Heart right ventricle (tissue), 16 donors: ENCODE measurements around the gene RC3H1. TPM values are rescaled to one million over a fixed set of nuclear protein-coding genes. Genes with fewer than 3 reads are reported as not detected.
A peak's percentile ranks its signal among the peaks of the same experiment; 100 is the strongest.

Experiments
- ATAC-seq, 8 donors: fragments of 200-7000 bp; cut with Tn5 transposase; one replicate each; pipeline ENCODE4 v1.9.1; 2020; ENCODE audit warnings: mild to moderate bottlenecking in 8 of 8, moderate library complexity in 8 of 8, moderate number of reproducible peaks in 1 of 8
- DNase-seq, 2 donors: peaks; one replicate each; pipeline ENCODE4 v3.0.0-alpha.2; 2020
- H3K27ac ChIP-seq, 10 donors: fragments of 200-600 bp; sonication (generic) in 2 of 10; one replicate each; pipeline versions ENCODE4 v1.5.0 to v1.8.0; 2020 to 2022; ENCODE audit warnings: mild to moderate bottlenecking in 3 of 10
- H3K27me3 ChIP-seq, 7 donors: fragments of 200-600 bp; one replicate each; pipeline ENCODE4 v1.8.0; 2021 to 2022; ENCODE audit warnings: mild to moderate bottlenecking in 2 of 7
- H3K36me3 ChIP-seq, 9 donors: fragments of 200-600 bp; sonication (generic) in 1 of 9; one replicate each; pipeline versions ENCODE4 v1.5.0 to v1.8.0; 2020 to 2022; ENCODE audit warnings: mild to moderate bottlenecking in 2 of 9
- H3K4me1 ChIP-seq, 9 donors: fragments of 200-600 bp; sonication (generic) in 1 of 9; one replicate each; pipeline versions ENCODE4 v1.5.0 to v1.8.0; 2020 to 2022; ENCODE audit warnings: mild to moderate bottlenecking in 4 of 9
- H3K4me3 ChIP-seq, 10 donors: fragments of 200-600 bp; sonication (generic) in 2 of 10; one replicate each; pipeline versions ENCODE4 v1.5.0 to v1.8.0; 2020 to 2022; ENCODE audit warnings: mild to moderate bottlenecking in 7 of 10, moderate library complexity in 2 of 10
- H3K9me3 ChIP-seq, 11 donors: fragments of 200-600 bp in 10 of 11; sonication (generic) in 2 of 11; one replicate each; pipeline versions ENCODE4 v1.5.0 to v1.8.0; 2013 to 2022; ENCODE audit warnings: mild to moderate bottlenecking in 2 of 11, control low read depth in 1 of 11, moderate library complexity in 1 of 11
- WGBS, 2 donors: extraction: QIAGEN DNeasy Blood & Tissue Kit; methylation state at CpG; one replicate each; pipeline ENCODE4 v1.1.7; 2013; ENCODE audit warnings: inconsistent platforms in 1 of 2; 5-methylcytosine and 5-hydroxymethylcytosine counted together
- intact Hi-C, 10 donors: fragments of 100-400 bp; cut with DNase I; formaldehyde crosslinking; loops; one replicate each; pipeline versions ENCODE4 v1.11.1 to v1.14.2; 2022
- polyA plus RNA-seq, 2 donors: library from polyadenylated mRNA; stranded (reverse); fragments of 200-250 nt; gene quantifications; one replicate each; pipeline ENCODE4 v1.2.3, GENCODE V29; 2013
- total RNA-seq, 10 donors: library from RNA; stranded (reverse); fragmentation: NEBNext Ultra II Directional in 3 of 10; extraction: Animal tissue kit (Norgen Biotek cat#: 25700) in 3 of 10; gene quantifications; one replicate each; pipeline versions ENCODE4 v1.2.1 to v1.2.4, GENCODE V29; 2021 to 2023
- TF ChIP-seq, protein P1 (sequence below), 9 donors: fragments of 200-600 bp; sonication (generic) in 2 of 9; IDR thresholded peaks; one replicate each; pipeline versions ENCODE4 v1.5.0 to v1.8.0; 2021 to 2022; ENCODE audit warnings: antibody characterized with exemption in 9 of 9, mild to moderate bottlenecking in 5 of 9, moderate library complexity in 1 of 9
- donor health status: Arrhythmogenic right ventricular cardiomyopathy.
- donor health status: ischemic (EF 13 %, LVEDD 7.1; RV severe dilation, severe dysfunction).
- donor health status: healthy with polysubstance abuse.
- donor health status: DM: no; HTN: yes; CAD: no.
- donor health status: DM: no; HTN: no; CAD: no.
- donor health status: ischemic (EF 25% LVEDD 6.9; RV normal size, moderate dysfunction).
- donor health status: ischemic (EF 25% LVEDD 5.7; RV mildly dilated, moderate dysfunction).
- donor health status: healthy.
- donor health status: DM: yes; HTN: yes; CAD: no.
- donor health status: Ischemic cardiomyopathy.
- donor health status: ischemic (EF 35%, LVEDD 5.7; RV mildly dilated, moderate dysfunction).
- donor health status: nonischemic (EF 11% LVEDD 7.7; RV severe dilation, severe dysfunction).
- donor health status: DM: yes; HTN: yes; CAD: no.
- donor health status: PGD.
- donor health status: ischemic (EF 29% LVEDD 5.4; RV normal size, mild dysfunction).
- donor health status: nonischemic (EF 23%, LVEDD 6.1; RV moderate dilation, normal function).

Gene RC3H1
- total and polyA plus RNA-seq, 12 donors: 1.7 to 26.5 (median 23.4) TPM

DNA sequence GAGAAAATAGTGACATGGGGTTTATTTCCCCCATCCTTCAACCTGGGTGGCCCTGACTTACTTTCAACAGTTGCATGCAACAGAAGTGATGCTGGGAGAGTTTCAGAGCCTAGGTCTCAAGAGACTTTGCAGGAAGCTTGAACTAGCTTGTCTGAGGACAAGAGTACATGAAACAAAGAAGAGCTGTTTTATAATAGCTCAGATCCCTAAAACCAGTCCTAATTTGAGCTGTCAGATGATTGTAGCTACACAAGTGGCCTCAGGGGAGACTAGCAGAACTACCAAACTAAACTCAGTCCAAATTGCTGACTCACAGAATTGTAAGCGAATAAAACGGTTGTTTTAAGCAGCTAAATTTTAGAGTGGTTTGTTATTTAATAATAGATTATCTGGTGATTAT is 17.1 kb downstream of the RC3H1 start:
- Histone ChIP-seq H3K36me3 (peaks cover 0 to 8% (median 0%) of the 10 kb centered on the region in 9 donors), H3K4me3 (no peak overlapping the region), H3K27me3 (no peaks in the 10 kb centered on the region), H3K4me1 (peaks cover 0 to 85% (median 64%) of the 10 kb centered on the region in 9 donors), H3K9me3 (no peaks in the 10 kb centered on the region), H3K27ac (peak overlapping the region in 6 of 10 donors; percentile 6 to 62 (median 46))
- peak in 1 of 2 donors; percentile 38 for DNase-seq
- TF ChIP-seq, protein P1, sequence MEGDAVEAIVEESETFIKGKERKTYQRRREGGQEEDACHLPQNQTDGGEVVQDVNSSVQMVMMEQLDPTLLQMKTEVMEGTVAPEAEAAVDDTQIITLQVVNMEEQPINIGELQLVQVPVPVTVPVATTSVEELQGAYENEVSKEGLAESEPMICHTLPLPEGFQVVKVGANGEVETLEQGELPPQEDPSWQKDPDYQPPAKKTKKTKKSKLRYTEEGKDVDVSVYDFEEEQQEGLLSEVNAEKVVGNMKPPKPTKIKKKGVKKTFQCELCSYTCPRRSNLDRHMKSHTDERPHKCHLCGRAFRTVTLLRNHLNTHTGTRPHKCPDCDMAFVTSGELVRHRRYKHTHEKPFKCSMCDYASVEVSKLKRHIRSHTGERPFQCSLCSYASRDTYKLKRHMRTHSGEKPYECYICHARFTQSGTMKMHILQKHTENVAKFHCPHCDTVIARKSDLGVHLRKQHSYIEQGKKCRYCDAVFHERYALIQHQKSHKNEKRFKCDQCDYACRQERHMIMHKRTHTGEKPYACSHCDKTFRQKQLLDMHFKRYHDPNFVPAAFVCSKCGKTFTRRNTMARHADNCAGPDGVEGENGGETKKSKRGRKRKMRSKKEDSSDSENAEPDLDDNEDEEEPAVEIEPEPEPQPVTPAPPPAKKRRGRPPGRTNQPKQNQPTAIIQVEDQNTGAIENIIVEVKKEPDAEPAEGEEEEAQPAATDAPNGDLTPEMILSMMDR (IDR thresholded peaks at IDR 0.05): no peak
- intact Hi-C loops: no loop called here
- 20 to 35% methylated on average over 2 of the region's 2 CpGs for WGBS, 2 donors
- ATAC-seq: peak; percentile 67 to 92 (median 88)

DNA sequence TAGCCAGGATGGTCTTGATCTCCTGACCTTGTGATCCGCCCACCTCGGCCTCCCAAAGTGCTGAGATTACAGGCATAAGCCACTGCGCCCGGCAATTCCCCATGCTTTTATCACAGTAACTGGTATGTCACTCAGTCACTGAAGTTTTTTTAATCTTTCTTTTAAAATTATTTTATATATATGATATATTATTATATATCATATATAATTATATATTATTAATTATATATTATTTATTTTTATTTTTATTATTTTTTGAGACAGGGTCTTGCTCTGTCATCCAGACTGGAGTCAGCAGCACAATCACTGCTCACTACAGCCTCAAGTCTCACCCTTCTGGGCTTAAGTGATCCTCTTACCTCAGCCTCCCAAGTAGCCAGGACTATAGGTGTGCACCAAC is 18.3 kb downstream of the RC3H1 start:
- no peak for ATAC-seq
- WGBS, 2 donors: 97 to 99% methylated on average over 4 of the region's 4 CpGs
- DNase-seq: no peak
- H3K36me3 ChIP-seq: peaks cover 0 to 8% (median 0%) of the 10 kb centered on the region in 9 donors
- intact Hi-C loops: no loop called here
- H3K27ac ChIP-seq: no peak overlapping the region
- TF ChIP-seq, protein P1 (IDR thresholded peaks at IDR 0.05): no peak
- peaks cover 0 to 76% (median 53%) of the 10 kb centered on the region in 9 donors for H3K4me1 ChIP-seq
- no peaks in the 10 kb centered on the region for H3K9me3 ChIP-seq
- H3K4me3 ChIP-seq: no peak overlapping the region
- H3K27me3 ChIP-seq: no peaks in the 10 kb centered on the region

DNA sequence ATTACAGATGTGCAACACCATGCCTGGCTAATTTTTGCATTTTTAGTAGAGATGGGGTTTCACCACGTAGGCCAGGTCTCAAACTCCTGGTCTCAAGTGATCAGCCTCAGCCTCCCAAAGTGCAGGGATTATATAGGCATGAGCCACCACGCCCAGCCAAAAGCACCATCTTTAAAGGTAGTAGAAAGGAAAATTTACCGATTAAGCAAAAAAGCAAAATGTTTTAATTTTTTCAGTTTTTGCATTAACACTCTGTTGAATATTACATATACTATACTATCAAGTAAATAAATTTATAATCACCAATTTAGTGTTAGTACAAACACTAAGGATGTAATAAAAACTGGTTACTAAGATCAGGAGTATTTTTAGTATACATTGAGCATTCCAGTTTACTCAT is 20.6 kb downstream of the RC3H1 start:
- Histone ChIP-seq H3K27me3 (no peaks in the 10 kb centered on the region), H3K36me3 (peaks cover 0 to 12% (median 0%) of the 10 kb centered on the region in 9 donors), H3K4me3 (no peak overlapping the region), H3K9me3 (no peaks in the 10 kb centered on the region), H3K27ac (peak overlapping the region in 1 of 10 donors; percentile 13), H3K4me1 (peaks cover 0 to 76% (median 43%) of the 10 kb centered on the region in 9 donors)
- intact Hi-C loops: no loop called here
- 73 to 78% methylated on average over 3 of the region's 3 CpGs for WGBS, 2 donors
- DNase-seq (no peak), ATAC-seq (no peak)
- TF ChIP-seq, protein P1 (IDR thresholded peaks at IDR 0.05): no peak

DNA sequence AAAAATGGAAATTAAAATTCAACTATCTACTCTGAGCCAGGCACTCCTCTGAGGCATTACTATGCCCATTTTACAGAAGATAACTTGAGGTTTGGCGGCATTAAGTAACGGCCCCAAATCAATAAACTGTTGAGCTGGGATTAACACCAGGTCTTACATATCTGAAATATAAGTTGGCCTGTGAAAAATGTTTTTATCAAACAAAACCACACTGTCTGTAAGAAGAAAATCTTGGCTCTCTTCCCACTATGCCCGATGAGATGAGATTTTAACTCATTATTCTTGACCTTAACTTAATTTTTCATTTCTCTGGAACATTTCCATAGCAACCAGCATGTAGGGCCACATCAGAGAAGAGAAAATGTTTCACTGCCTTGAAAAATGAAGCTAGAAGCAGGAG is 21.8 kb downstream of the RC3H1 start:
- Histone ChIP-seq H3K4me3 (no peak overlapping the region), H3K36me3 (peaks cover 0 to 23% (median 0%) of the 10 kb centered on the region in 9 donors), H3K27ac (no peak overlapping the region), H3K4me1 (peaks cover 0 to 64% (median 31%) of the 10 kb centered on the region in 9 donors), H3K27me3 (no peaks in the 10 kb centered on the region), H3K9me3 (no peaks in the 10 kb centered on the region)
- ATAC-seq (no peak), DNase-seq (no peak)
- TF ChIP-seq, protein P1 (IDR thresholded peaks at IDR 0.05): no peak
- WGBS, 2 donors: 66 to 68% methylated on average over 3 of the region's 3 CpGs
- intact Hi-C loops: no loop called here
